TTC549 (cell line): ENCODE measurements around the gene TTC28.
"Not testable (repeated sequence)": the region's sequence is repeated elsewhere in the genome, so short reads cannot be mapped to it uniquely, and the experiment has no call there.

Experiments used
- FAIRE-seq: peaks from 2 replicates; lab custom pipeline; 2012; peaks lifted over from hg19 to GRCh38; lab: Jason Lieb, UNC

TTC28 gene

DNA sequence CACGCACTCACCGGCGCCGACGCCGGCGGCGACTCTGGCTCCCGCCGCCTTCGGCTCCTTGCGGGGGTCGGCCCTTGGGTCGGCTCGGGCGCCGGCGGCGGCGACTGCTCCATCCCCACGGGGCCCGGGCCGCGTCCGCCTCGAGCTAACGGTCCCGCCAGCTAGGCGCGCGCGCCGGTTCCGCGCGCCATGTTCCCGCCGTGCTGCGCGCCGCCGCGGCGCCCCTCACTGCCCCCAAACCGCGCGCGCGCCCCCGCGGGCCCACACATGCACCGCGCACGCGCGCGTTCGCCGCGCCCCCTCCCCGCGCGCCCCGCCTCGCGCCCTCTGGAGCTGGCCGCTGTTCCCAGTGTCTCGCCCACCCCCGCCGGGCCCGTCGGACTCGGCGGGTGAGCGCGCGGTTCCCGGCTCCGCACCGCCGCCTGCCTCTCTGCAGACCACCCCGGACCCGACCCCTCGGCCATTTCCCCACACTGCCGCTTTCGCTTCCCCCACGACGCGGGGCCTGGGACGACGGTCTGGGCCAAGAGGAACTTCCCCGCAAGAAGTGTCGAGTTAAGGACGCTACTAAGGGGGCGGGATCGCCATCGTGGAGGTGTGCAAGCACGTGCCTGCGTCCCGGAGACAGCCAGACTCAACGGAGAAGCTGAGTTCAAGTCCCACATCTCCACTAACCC, at the start of gene TTC28:
Gene TTC28, minus strand, starts transcription at position 230 of the 677 bp plus-strand sequence. Its CDS starts 117 bp downstream, at position 113.
- FAIRE-seq = not testable (repeated sequence)

- no peak for FAIRE-seq
Measured at GRCh38 chr22:28728621-28729313, 49.1 kb upstream of the TTC28 start.

DNA sequence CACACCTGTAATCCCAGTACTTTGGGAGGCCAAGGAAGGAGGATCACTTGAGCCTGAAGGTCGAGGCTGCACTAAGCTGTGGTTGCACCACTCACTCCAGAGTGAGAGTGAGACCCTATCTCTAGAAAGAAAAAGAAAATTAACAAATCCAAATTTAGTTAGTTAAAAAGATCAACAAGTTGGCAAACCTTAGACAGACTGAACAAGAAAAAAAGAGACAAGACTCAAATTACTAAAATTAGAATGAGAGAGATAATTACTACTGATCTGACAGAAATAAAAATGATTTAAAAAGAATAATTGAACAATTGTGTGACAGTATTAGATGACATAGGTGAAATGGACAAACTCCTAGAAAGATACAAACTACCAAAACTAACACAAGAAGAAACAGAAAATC, 48.4 kb upstream of the TTC28 start:
- FAIRE-seq = no peak

DNA sequence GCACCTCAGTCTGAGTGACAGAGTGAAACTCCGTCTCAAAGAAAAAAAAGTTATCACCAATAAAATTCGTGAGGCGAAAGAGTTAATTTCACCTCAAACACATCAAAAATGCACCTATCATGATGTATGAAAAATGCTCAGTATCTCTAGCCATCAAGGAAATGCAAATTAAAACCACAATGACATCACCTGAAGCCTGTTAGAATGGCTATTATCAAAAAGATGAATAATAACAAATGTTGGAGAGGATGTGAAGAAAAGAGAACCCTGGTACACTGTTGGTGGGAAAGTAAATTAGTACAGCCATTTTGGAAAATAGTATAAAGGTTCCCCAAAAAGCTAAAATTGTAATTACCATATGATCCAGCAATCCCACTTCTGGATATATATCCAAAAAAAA, 38.4 kb upstream of the TTC28 start:
- FAIRE-seq = no peak

DNA sequence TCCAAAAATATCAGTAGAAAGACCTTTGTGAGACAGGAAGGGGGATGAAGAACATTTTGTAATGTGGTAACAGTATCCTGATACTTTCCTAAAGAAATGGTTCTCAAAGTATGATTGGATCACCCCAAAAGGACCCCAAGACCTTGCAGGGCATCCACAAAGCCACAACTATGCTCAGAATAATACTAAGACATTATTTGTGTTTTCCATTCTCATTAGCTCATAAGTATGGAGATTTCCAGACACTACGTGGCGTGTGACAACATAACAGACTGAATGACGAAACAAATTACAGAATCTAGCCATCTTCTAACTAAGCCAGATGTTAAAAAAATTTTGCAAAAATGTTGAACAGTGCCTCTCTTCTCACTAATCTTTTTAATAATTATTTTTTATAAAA, 37.0 kb upstream of the TTC28 start:
- FAIRE-seq = no peak

DNA sequence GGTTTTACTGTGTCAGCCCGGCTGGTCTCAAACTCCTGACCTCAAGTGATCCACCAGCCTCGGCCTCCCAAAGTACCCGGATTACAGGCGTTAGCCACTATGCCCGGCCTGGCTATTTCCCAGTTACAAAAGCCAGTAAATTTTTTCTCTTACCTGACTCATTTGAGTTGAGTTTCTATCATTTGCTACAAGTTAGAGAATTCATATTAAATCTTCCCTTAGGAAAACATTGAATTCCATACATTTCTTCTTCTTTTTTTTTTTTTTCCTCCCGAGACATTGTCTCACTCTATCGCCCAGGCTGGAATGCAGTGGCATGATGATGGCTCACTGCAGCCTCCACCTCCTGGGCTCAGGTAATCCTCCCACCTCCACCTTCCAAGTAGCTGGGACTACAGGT, 36.0 kb upstream of the TTC28 start:
- FAIRE-seq = no peak

GRCh38 chr22:28714043-28714628, 34.5 kb upstream of the TTC28 start:
- no peak for FAIRE-seq

DNA sequence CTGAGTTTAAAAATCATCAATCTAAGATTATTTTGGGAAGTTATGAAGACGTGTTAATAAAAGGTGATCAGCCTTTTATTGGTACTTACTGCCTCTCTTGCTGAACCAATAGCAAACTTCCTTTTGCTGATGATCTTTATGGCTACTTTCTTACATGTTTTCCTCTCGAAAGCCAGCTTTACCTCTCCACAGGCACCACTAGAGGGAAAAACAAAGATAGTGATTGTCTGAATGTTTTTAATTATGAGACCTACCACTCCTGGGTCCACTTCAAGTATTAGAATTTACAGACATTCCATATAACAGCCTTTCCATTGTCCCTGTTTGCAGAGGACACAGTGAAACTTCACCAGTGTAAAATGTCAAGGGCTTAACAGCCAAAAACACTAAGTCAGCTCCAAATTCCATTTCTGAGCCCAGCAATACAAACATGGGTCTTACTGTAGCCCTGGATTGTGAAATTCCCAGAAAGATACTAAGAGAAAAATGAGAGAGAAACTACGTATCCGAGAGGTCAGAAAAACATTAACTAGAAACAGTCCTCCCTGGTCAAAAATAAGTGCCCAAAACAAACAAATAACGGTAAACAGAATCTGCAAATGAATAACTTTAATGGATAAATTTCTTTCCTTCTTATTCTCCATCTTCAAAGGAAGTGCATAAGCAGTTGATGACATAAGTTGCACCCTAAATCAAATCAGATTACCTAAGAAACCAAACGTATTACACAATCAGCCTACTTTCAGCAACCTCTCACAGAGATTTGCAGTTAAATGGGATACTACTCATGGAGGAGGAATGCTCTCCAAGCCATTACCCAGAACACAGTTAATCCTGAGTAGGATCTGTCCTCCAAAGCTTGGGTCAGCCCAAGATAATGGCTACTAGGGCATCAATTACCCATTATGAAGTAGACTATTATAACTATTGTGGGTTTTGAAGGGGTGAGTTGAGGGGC, 32.5 kb upstream of the TTC28 start:
- no peak for FAIRE-seq

DNA sequence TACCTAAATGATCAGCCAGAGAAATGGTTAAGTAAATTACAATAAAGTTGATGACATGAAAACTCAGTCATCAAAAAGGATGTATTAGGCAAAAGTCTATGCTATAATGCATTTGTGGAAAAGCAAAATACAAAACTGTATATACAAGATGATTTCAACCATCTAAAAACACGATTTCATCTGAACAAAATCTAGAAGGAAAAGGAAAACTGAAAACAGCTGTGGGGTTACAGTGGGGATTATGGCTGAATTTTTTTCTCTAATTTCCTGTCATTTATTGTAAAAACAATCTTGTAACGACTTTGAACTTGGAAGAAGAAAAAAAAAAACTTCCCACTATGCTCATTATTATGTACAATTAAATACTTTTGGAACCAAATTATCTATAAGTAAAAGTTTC, 31.7 kb upstream of the TTC28 start:
- FAIRE-seq = no peak

DNA sequence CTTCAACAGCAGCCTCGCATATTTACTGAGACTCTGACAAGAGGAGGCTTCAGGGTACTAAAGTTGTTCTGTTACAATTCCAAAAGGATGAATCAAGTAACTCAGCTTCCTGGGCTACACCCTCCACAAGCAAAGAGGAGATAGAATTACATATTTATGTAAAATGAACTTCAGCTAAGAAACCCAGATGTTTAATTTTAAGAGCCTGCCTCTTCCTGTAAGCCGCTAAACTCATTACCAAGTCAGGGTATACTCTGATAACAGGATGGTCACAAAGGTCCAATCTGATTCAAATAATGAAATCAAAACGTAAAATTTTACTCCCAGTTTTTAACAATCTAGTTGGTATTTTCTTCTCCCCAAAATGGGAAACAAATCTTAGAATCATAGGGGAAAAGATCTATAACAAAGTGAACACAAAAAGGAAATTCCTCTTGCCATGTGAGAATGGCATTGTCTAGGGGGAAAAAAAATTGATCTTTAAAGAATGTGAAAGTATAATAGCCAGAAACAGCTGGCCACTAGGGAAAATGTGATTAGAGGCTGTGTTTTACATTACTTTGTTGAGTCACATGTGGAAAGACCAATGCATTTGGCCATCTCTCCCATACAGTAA, 31.0 kb upstream of the TTC28 start:
- FAIRE-seq = no peak

GRCh38 chr22:28710107-28710506, 30.5 kb upstream of the TTC28 start:
- FAIRE-seq = no peak

DNA sequence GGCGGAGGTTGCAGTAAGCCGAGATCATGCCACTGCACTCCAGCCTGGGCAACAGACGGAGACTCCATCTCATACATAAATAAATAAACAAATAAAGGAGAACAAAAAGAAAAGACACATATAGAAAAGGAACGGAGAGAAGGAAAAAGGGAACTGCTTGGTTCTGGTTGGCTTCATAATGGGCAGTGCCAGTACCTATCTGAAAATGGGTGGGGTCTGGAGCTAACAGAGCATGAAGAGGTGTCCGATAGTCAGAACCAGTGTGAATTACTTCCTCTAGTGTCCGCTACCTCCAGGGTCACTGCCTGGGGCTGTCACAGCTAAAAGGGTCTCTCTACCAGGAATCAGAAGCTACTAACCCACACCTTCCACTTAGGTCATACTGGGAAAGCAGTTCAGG, 27.2 kb upstream of the TTC28 start:
- no peak for FAIRE-seq

- no peak for FAIRE-seq
Measured at GRCh38 chr22:28703436-28703835, 23.8 kb upstream of the TTC28 start.

DNA sequence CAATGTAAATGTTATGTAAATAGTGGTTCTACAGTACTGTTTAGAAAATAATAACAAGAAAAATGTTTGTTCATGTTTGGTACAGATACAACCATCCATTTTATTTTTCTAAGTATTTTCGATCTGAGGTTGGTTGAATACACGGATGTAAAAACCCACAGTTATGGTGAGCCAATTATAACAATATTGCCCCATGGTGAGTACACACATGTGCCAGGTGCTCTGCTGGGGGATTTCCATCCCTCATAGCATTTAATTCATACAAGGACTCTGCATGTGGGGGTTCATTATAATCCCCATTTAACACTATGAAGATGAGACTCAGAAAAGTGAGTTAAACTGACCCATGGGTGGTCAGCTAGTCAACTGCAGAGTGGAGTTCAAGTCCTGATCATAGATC, 23.3 kb upstream of the TTC28 start:
- FAIRE-seq = no peak

DNA sequence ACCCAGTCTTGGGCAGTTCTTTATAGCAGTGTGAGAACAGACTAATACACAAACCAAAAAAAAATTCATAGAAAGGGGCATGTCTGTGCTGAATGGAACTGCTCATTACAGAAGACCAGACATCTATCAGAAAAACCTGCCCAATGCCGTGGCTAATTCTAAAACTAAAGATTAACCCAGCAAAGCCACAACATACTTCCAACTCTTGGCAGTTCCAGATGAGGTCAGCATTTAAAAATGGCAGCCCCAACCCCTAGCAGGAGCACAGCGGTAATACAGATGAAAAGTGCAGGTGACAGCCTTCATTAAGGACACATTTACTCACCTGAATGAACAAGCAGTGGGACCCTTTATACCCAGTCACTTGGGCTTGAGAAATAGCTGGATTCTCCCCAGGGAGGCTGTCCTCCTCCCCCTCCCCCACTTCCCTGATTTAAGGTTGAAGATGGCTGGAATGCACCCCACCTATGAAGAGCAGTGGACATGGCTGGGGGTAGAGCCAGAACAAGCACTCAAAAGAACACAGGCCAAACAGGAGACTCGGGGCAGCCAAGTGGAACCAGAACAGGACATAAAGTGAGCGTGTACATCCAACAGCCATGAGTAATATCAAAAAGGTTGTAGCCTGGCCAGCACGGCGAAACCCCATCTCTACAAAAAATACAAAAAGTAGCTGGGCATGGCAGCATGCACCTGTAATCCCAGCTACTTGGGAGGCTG, 13.6 kb upstream of the TTC28 start:
- not testable (repeated sequence) for FAIRE-seq

GRCh38 chr22:28689796-28690195, 10.2 kb upstream of the TTC28 start:
- not testable (repeated sequence) for FAIRE-seq

GRCh38 chr22:28682966-28683365, 3.3 kb upstream of the TTC28 start:
- FAIRE-seq = not testable (repeated sequence)

- FAIRE-seq = not testable (repeated sequence)
Measured at GRCh38 chr22:28680813-28681490, 1.3 kb upstream of the TTC28 start.

- FAIRE-seq = not testable (repeated sequence)
Measured at GRCh38 chr22:28678778-28679610, 646 bp downstream of the TTC28 start.

DNA sequence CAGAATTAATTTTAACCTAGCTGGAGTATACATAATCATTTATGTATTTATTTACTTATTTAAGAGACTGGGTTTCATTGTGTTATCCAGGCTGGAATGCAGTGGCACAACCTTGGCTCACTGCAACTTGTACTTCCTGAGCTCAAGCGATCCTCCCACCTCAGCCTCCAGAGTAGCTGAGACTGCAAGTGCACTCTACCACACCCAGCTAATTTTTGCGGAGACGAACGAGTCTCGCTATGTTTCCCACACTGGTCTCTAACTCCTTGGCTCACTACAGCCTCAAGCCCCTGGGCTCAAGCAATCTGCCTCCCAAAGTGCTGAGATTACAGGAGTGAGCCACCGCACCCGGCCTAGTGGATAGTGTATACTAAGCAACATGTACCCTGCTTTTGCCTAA, 1.5 kb downstream of the TTC28 start:
- FAIRE-seq = not testable (repeated sequence)
